22Rv1 (cell line): ENCODE measurements around the gene DLD.

Source experiments
- H3K27ac ChIP-seq: fragments of 450-650 bp; 2 replicates; pipeline ENCODE4 v1.5.1; 2017
- CTCF ChIP-seq: fragments of 450-650 bp; IDR thresholded peaks from 2 replicates; pipeline ENCODE4 v1.5.1; 2017; ENCODE audit warnings: mild to moderate bottlenecking
- ZFX ChIP-seq: fragments of 450-650 bp; IDR thresholded peaks from 2 replicates; pipeline ENCODE4 v1.6.1; 2017; ENCODE audit warnings: antibody characterized with exemption, borderline replicate concordance

DLD gene

DNA sequence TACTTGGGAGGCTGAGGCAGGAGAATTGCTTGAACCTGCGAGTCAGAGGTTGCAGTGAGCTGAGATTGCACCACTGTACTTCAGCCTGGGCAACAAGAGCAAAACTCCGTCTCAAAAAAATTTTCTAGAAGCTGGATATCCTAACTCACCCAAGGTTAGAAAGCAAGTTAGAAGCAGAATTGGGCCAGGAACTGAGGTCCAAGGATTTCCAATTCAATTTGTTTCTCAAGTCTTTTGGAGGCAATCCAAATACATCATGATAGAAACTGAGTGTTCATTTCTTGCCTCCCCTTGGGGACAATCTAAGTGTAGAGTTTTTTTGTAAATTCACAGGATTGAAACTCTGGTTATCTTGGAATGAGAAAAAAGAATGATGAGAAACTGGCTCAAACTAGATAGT, 66.5 kb downstream of the DLD start:
- TF ChIP-seq ZFX: no peak
- TF ChIP-seq CTCF: no peak
- H3K27ac ChIP-seq: no peak overlapping the region

GRCh38 chr7:107958764-107959526, 68.0 kb downstream of the DLD start:
- TF ChIP-seq CTCF (no peak), ZFX (no peak)
- H3K27ac ChIP-seq: no peak overlapping the region

GRCh38 chr7:107959527-107959898, 68.5 kb downstream of the DLD start:
- TF ChIP-seq CTCF (no peak), ZFX (no peak)
- H3K27ac ChIP-seq: no peak overlapping the region

- H3K27ac ChIP-seq: no peak overlapping the region
- TF ChIP-seq ZFX (no peak), CTCF (no peak)
Observed at GRCh38 chr7:107960272-107960671, 69.3 kb downstream of the DLD start.

DNA sequence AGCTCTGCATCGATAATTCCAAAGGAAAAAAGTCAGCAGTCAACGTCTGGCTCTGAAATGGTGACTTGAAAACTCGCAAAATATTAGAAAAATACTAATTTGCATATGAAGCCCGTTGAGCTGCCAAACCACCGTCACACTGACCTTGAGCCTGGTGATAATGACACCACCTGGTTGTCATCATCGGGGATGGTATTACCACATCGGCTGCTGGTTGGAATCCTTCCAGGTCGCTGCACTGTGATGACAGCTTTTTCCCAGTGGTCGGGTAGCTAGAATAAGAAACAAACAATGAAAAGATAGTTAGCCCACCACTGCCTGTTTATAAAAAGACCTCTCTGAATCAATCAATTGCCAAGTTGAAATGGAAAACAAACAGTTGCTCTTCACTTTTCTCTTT, 70.4 kb downstream of the DLD start:
- H3K27ac ChIP-seq: no peak overlapping the region
- TF ChIP-seq CTCF (no peak), ZFX (no peak)

- TF ChIP-seq ZFX (no peak), CTCF (no peak)
- no peak overlapping the region for H3K27ac ChIP-seq
Observed at GRCh38 chr7:107962817-107963216, 71.8 kb downstream of the DLD start.

DNA sequence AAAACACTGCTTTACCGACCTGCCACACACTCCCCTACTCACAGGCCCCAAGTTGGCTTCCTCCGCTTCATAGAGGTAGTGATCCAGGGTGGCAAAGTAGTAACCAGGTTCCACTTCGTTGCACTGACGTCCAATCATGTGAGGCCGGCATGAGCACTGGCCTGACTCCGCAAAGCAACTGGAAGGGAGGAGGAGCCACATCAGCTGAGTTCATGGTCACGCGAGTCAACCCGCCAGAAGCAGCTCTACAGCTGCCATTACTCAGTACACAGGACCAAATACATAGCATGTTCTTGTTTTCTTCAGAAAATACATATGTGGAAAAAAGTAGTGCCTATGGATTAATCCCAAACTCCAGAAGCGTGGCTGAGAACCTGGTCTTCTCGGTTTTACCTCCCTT, 73.5 kb downstream of the DLD start:
- no peak overlapping the region for H3K27ac ChIP-seq
- TF ChIP-seq CTCF: no peak
- TF ChIP-seq ZFX: no peak
